SK-N-SH (cell line): Measurements from ENCODE around the gene COBL. TPM values are rescaled to one million over a fixed set of nuclear protein-coding genes. Genes with fewer than 3 reads are reported as not detected.

Source experiments
- CTCF ChIA-PET: fragments of 300-600, 350-600 bp; formaldehyde crosslinking; extraction: SDS; loops from one replicate; lab custom pipeline; 2021; lab: Yijun Ruan, JAX
- POLR2A ChIA-PET: fragments of 350-600 bp; sonication (Branson Sonifier 250); formaldehyde crosslinking; extraction: SDS; loops from one replicate; lab custom pipeline; 2020; ENCODE audit warnings: antibody characterized with exemption, inconsistent platforms; lab: Yijun Ruan, JAX
- DNase-seq: peaks from one replicate; pipeline ENCODE4 v3.0.0; 2012
- H2AFZ ChIP-seq: fragments of 200-600 bp; sonication (generic); 2 replicates; pipeline ENCODE4 v1.8.1; 2016; ENCODE audit warnings: antibody characterized with exemption, mild to moderate bottlenecking, low read depth
- H3F3A ChIP-seq: fragments of 200-600 bp; sonication (generic); replicated peaks from 2 replicates; pipeline ENCODE3; 2016; ENCODE audit warnings: antibody characterized with exemption, mild to moderate bottlenecking; ENCODE audit not compliant: insufficient read depth
- H3K27ac ChIP-seq, 2 experiments: fragments of 200-500 bp in 1 of 2; fragments of 200-600 bp in 1 of 2; sonication (Bioruptor generic) in 1 of 2; sonication (generic), shearing (Covaris generic) in 1 of 2; 2 replicates each; pipeline versions ENCODE4 v1.5.1 to v1.6.1; 2014 to 2016; ENCODE audit warnings: low read depth in 2 of 2, inconsistent platforms in 1 of 2, low read length in 1 of 2, mild to moderate bottlenecking in 1 of 2, mixed read lengths in 1 of 2
- H3K27me3 ChIP-seq: fragments of 200-600 bp; sonication (generic), shearing (Covaris generic); 2 replicates; pipeline ENCODE4 v1.6.1; 2016; ENCODE audit warnings: mixed run types; ENCODE audit not compliant: insufficient read depth
- H3K36me3 ChIP-seq, 2 experiments: fragments of 200-500 bp in 1 of 2; fragments of 200-600 bp in 1 of 2; sonication (Bioruptor generic) in 1 of 2; sonication (generic) in 1 of 2; replicated peaks in 1 of 2; 2 replicates each; pipeline versions ENCODE3 to v1.5.1; 2014 to 2016; ENCODE audit warnings: low read length in 1 of 2, mild to moderate bottlenecking in 1 of 2; ENCODE audit not compliant: insufficient read depth in 2 of 2, control insufficient read depth in 1 of 2
- H3K4me1 ChIP-seq, 2 experiments: fragments of 200-500 bp in 1 of 2; fragments of 200-600 bp in 1 of 2; sonication (Bioruptor generic) in 1 of 2; sonication (generic), shearing (Covaris generic) in 1 of 2; 2 replicates each; pipeline versions ENCODE4 v1.5.1 to v1.6.1; 2014 to 2016; ENCODE audit warnings: low read depth in 1 of 2, low read length in 1 of 2, mixed run types in 1 of 2; ENCODE audit not compliant: insufficient read depth in 2 of 2, control insufficient read depth in 1 of 2
- H3K4me2 ChIP-seq: fragments of 200-600 bp; sonication (generic), shearing (Covaris generic); 2 replicates; pipeline ENCODE4 v1.6.1; 2017; ENCODE audit warnings: mixed run types
- H3K4me3 ChIP-seq, 2 experiments: fragments of 200-500 bp in 1 of 2; fragments of 200-600 bp in 1 of 2; sonication (Bioruptor generic) in 1 of 2; sonication (generic), shearing (Covaris generic) in 1 of 2; 2 replicates each; pipeline versions ENCODE4 v1.5.1 to v1.8.1; 2014 to 2016; ENCODE audit warnings: low read depth in 2 of 2, inconsistent platforms in 1 of 2, low read length in 1 of 2, mild to moderate bottlenecking in 1 of 2, mixed read lengths in 1 of 2, moderate library complexity in 1 of 2
- H3K79me2 ChIP-seq: fragments of 200-600 bp; sonication (generic); 2 replicates; pipeline ENCODE4 v1.8.1; 2017; ENCODE audit warnings: mild to moderate bottlenecking; ENCODE audit not compliant: insufficient read depth
- H3K9ac ChIP-seq: fragments of 200-600 bp; sonication (generic); 2 replicates; pipeline ENCODE4 v1.6.1; 2017; ENCODE audit warnings: mixed run types
- H3K9me2 ChIP-seq: fragments of 200-600 bp; sonication (generic); 2 replicates; pipeline ENCODE4 v1.6.1; 2017; ENCODE audit warnings: mixed run types
- H3K9me3 ChIP-seq: fragments of 200-600 bp; sonication (generic); 2 replicates; pipeline ENCODE4 v1.6.1; 2017; ENCODE audit warnings: mixed run types, mild to moderate bottlenecking, moderate library complexity
- H4K20me1 ChIP-seq: fragments of 200-600 bp; sonication (generic); 2 replicates; pipeline ENCODE4 v1.6.1; 2017; ENCODE audit warnings: mild to moderate bottlenecking, mixed run types; ENCODE audit not compliant: insufficient read depth
- CHD2 ChIP-seq: fragments of 150-350 bp; IDR thresholded peaks from 2 replicates; pipeline ENCODE4 v1.6.1; 2018; ENCODE audit warnings: low read length; ENCODE audit not compliant: partially characterized antibody
- EP300 ChIP-seq, 2 experiments: IDR thresholded peaks; 2 replicates each; pipeline versions ENCODE4 v1.4.0 to v1.6.1; 2012; ENCODE audit warnings: borderline replicate concordance in 1 of 2, low read depth in 1 of 2, low read length in 1 of 2
- GABPA ChIP-seq: IDR thresholded peaks from 2 replicates; pipeline ENCODE4 v1.4.0; 2012; ENCODE audit warnings: low read depth, mild to moderate bottlenecking
- JUND ChIP-seq: IDR thresholded peaks from 2 replicates; pipeline ENCODE4 v1.4.0; 2012
- MEF2A ChIP-seq: IDR thresholded peaks from 2 replicates; pipeline ENCODE4 v1.4.0; 2012; ENCODE audit warnings: low read depth, borderline replicate concordance
- MXI1 ChIP-seq: IDR thresholded peaks from 2 replicates; pipeline ENCODE4 v1.6.1; 2012; ENCODE audit warnings: mild to moderate bottlenecking, low read depth, low read length, improper control_type of control experiment
- RAD21 ChIP-seq: IDR thresholded peaks from 2 replicates; pipeline ENCODE4 v1.6.1; 2012; ENCODE audit warnings: mild to moderate bottlenecking, low read length
- RCOR1 ChIP-seq: fragments of 150-350 bp; IDR thresholded peaks from 2 replicates; pipeline ENCODE4 v1.6.1; 2017; ENCODE audit warnings: antibody characterized with exemption, low read length
- RFX5 ChIP-seq: IDR thresholded peaks from 2 replicates; pipeline ENCODE4 v1.6.1; 2012; ENCODE audit warnings: mild to moderate bottlenecking, improper control_type of control experiment, low read length
- TCF12 ChIP-seq: IDR thresholded peaks from 2 replicates; pipeline ENCODE4 v1.4.0; 2012
- YY1 ChIP-seq: IDR thresholded peaks from 2 replicates; pipeline ENCODE4 v1.4.0; 2012; ENCODE audit warnings: low read depth, mild to moderate bottlenecking
- WGBS: methylation state at CpG from one replicate; pipeline ENCODE4 v1.1.6; 2017; ENCODE audit warnings: low lambda C conversion rate; 5-methylcytosine and 5-hydroxymethylcytosine counted together
- polyA plus RNA-seq, 3 experiments: library from polyadenylated mRNA; depleted of rRNA; stranded (reverse); fragments of >200 nt; gene quantifications; 2 replicates each; pipeline ENCODE4 v1.2.3, GENCODE V29; 2012
- TF ChIP-seq, protein P1 (sequence below): IDR thresholded peaks from 2 replicates; pipeline ENCODE4 v1.4.0; 2012; ENCODE audit warnings: low read depth, borderline replicate concordance
- TF ChIP-seq, protein P2 (sequence below): fragments of 150-350 bp; IDR thresholded peaks from 2 replicates; pipeline ENCODE4 v1.6.1; 2016; ENCODE audit warnings: mild to moderate bottlenecking, low read depth, low read length
- TF ChIP-seq, protein P3 (sequence below): IDR thresholded peaks from 2 replicates; pipeline ENCODE4 v1.6.1; 2012; ENCODE audit warnings: mild to moderate bottlenecking, low read depth, low read length, moderate library complexity

COBL gene
- polyA plus RNA-seq, 1 of the 3 experiments (the other 2 are of a cell fraction), result under 0.01 TPM

DNA sequence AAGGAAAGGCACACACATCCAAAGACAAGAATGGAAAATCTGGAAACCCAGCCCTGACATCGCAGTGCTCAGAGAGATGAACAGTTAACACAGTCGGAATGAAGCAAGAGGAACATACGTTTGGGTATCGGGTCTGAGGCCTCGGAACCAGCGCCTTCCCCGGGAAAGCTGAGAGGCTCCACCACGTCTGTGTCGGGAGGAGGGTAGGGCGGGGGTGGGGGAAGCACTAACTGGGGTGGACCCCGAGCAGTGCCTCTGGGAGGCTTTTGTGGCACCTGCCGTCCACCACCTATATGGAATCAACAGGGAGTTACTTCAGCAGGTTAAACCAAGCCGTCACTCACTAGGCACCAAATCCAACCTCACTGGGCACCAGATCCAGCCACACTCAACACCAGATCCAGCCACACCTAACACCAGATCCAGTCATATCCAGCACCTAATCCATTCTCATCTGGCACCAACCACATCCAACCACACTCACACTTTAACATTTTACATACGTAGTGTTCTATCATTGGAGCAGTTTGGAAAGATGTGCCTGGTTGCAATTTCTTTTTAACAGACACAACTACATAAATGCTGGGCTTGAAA lies 233.6 kb downstream of the COBL start:
- H3K27me3 ChIP-seq, result peaks cover 91% of the 10 kb centered on the region
- H4K20me1 ChIP-seq, result no peaks in the 10 kb centered on the region
- no peak for DNase-seq
- no peak overlapping the region for H3K27ac ChIP-seq
- no peak overlapping the region for H3K9ac ChIP-seq
- no peaks in the 10 kb centered on the region for H3K4me1 ChIP-seq
- H3F3A ChIP-seq, result no peaks in the 10 kb centered on the region
- H2AFZ ChIP-seq, result no peak overlapping the region
- 45% methylated on average over 14 of the region's 14 CpGs for WGBS
- H3K36me3 ChIP-seq, result no peaks in the 10 kb centered on the region
- H3K9me2 ChIP-seq, result no peaks in the 10 kb centered on the region
- ChIA-PET CTCF (interaction anchor here (1.0 to 1.8 kb wide), 5 partner anchors 8 to 80 kb away, joined by 3 to 6 read pairs (median 3); no protein-coding TSS in a partner anchor), POLR2A (no interaction called here)
- H3K4me3 ChIP-seq, result no peak overlapping the region
- no peak overlapping the region for H3K4me2 ChIP-seq
- H3K79me2 ChIP-seq, result no peaks in the 10 kb centered on the region
- no peaks in the 10 kb centered on the region for H3K9me3 ChIP-seq
- TF ChIP-seq, protein P1, sequence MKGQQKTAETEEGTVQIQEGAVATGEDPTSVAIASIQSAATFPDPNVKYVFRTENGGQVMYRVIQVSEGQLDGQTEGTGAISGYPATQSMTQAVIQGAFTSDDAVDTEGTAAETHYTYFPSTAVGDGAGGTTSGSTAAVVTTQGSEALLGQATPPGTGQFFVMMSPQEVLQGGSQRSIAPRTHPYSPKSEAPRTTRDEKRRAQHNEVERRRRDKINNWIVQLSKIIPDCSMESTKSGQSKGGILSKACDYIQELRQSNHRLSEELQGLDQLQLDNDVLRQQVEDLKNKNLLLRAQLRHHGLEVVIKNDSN, result no peak
- TF ChIP-seq, protein P2, sequence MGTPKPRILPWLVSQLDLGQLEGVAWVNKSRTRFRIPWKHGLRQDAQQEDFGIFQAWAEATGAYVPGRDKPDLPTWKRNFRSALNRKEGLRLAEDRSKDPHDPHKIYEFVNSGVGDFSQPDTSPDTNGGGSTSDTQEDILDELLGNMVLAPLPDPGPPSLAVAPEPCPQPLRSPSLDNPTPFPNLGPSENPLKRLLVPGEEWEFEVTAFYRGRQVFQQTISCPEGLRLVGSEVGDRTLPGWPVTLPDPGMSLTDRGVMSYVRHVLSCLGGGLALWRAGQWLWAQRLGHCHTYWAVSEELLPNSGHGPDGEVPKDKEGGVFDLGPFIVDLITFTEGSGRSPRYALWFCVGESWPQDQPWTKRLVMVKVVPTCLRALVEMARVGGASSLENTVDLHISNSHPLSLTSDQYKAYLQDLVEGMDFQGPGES, result no peak
- TF ChIP-seq YY1 (no peak), RAD21 (no peak), TCF12 (no peak), RFX5 (no peak), GABPA (no peak), CHD2 (no peak), EP300 (IDR thresholded peaks at IDR 0.05; ENCODE audit: borderline replicate concordance in 1 of 2, low read depth in 1 of 2, low read length in 1 of 2) (no peak), MEF2A (no peak), MXI1 (no peak), RCOR1 (no peak), JUND (no peak)
- TF ChIP-seq, protein P3, sequence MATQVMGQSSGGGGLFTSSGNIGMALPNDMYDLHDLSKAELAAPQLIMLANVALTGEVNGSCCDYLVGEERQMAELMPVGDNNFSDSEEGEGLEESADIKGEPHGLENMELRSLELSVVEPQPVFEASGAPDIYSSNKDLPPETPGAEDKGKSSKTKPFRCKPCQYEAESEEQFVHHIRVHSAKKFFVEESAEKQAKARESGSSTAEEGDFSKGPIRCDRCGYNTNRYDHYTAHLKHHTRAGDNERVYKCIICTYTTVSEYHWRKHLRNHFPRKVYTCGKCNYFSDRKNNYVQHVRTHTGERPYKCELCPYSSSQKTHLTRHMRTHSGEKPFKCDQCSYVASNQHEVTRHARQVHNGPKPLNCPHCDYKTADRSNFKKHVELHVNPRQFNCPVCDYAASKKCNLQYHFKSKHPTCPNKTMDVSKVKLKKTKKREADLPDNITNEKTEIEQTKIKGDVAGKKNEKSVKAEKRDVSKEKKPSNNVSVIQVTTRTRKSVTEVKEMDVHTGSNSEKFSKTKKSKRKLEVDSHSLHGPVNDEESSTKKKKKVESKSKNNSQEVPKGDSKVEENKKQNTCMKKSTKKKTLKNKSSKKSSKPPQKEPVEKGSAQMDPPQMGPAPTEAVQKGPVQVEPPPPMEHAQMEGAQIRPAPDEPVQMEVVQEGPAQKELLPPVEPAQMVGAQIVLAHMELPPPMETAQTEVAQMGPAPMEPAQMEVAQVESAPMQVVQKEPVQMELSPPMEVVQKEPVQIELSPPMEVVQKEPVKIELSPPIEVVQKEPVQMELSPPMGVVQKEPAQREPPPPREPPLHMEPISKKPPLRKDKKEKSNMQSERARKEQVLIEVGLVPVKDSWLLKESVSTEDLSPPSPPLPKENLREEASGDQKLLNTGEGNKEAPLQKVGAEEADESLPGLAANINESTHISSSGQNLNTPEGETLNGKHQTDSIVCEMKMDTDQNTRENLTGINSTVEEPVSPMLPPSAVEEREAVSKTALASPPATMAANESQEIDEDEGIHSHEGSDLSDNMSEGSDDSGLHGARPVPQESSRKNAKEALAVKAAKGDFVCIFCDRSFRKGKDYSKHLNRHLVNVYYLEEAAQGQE, result no peak
